SU-DHL-6 (cell line): Measurements from ENCODE around the gene ZDHHC1.

Experiments
- H2AFZ ChIP-seq: fragments of 200-600 bp; sonication (generic); 2 replicates; pipeline ENCODE4 v1.6.1; 2014; ENCODE audit warnings: low read depth, mild to moderate bottlenecking, moderate library complexity, mixed read lengths, antibody characterized with exemption, low read length; ENCODE audit not compliant: severe bottlenecking
- H3F3A ChIP-seq: fragments of 200-600 bp; shearing (Covaris generic); 2 replicates; pipeline ENCODE4 v1.6.0; 2016; ENCODE audit warnings: antibody characterized with exemption, mild to moderate bottlenecking; ENCODE audit not compliant: insufficient read depth
- H3K27ac ChIP-seq: fragments of 200-600 bp; sonication (generic); 2 replicates; pipeline ENCODE4 v1.5.1; 2016; ENCODE audit warnings: low read depth, mild to moderate bottlenecking, low read length, moderate library complexity, mixed read lengths
- H3K27me3 ChIP-seq: fragments of 200-600 bp; sonication (generic), shearing (Covaris generic); 2 replicates; pipeline ENCODE4 v1.6.0; 2014; ENCODE audit warnings: mild to moderate bottlenecking, low read length
- H3K36me3 ChIP-seq: fragments of 200-600 bp; sonication (generic); 2 replicates; pipeline ENCODE4 v1.6.1; 2014; ENCODE audit warnings: mild to moderate bottlenecking, low read length, mixed read lengths
- H3K4me2 ChIP-seq: fragments of 300-600, 200-600 bp; shearing (Covaris generic), sonication (generic); 2 replicates; pipeline ENCODE4 v1.6.0; 2014; ENCODE audit warnings: low read length, low read depth, mild to moderate bottlenecking; ENCODE audit not compliant: poor library complexity, severe bottlenecking
- H3K4me3 ChIP-seq: fragments of 200-600 bp; sonication (generic); 2 replicates; pipeline ENCODE4 v1.5.1; 2014; ENCODE audit warnings: antibody characterized with exemption, low read length, mild to moderate bottlenecking, mixed read lengths; ENCODE audit not compliant: insufficient read depth, poor library complexity, severe bottlenecking
- H3K79me2 ChIP-seq: fragments of 200-600 bp; sonication (generic); 2 replicates; pipeline ENCODE4 v1.6.1; 2014; ENCODE audit warnings: mild to moderate bottlenecking, low read length, moderate library complexity; ENCODE audit not compliant: insufficient read depth
- H3K9ac ChIP-seq: fragments of 200-600 bp; sonication (generic); 2 replicates; pipeline ENCODE4 v1.7.0; 2014; ENCODE audit warnings: mild to moderate bottlenecking, low read length
- H3K9me2 ChIP-seq: fragments of 200-600 bp; sonication (generic); replicated peaks from 2 replicates; pipeline ENCODE4 v1.6.1; 2014; ENCODE audit warnings: low read length; ENCODE audit not compliant: insufficient read depth
- H3K9me3 ChIP-seq: fragments of 200-600 bp; sonication (generic); 2 replicates; pipeline ENCODE4 v1.6.1; 2014; ENCODE audit warnings: low read length, mixed read lengths; ENCODE audit not compliant: insufficient read depth
- H4K20me1 ChIP-seq: fragments of 200-600 bp; sonication (generic); 2 replicates; pipeline ENCODE4 v1.6.1; 2014; ENCODE audit warnings: low read depth, mild to moderate bottlenecking, antibody characterized with exemption, low read length, moderate library complexity, mixed read lengths
- EZH2phosphoT487 ChIP-seq: fragments of 200-600 bp; sonication (generic), shearing (Covaris generic); conservative IDR thresholded peaks from 2 replicates; pipeline ENCODE4 v1.6.1; 2018; ENCODE audit warnings: mild to moderate bottlenecking, antibody characterized with exemption, low read length, moderate library complexity, mixed read lengths
- TF ChIP-seq, protein P1 (sequence below): fragments of 200-600 bp; sonication (generic); IDR thresholded peaks from one replicate; pipeline ENCODE4 v1.5.1; 2017; ENCODE audit warnings: antibody characterized with exemption, mild to moderate bottlenecking, low read length, moderate library complexity; ENCODE audit not compliant: insufficient read depth, poor library complexity, severe bottlenecking

ZDHHC1 gene

DNA sequence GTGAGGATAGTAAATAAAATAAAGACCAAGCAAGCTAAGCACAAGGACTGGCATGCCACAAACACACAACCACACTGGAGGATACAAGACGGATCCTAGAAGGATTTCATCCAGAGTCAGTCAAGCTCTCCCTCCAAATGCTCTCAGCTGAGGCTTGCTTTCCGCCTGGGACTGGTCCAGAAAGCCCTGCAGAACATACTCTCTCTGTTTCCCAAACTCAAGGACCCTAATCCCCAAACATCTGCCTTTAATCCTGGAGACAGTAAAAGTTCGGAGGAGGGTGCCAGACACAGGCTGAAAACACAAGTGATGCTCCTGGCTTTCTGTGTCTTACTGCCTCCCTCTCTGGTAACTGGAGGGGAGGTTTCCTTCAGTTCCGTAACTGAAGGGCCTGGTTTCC is 9.3 kb upstream of the ZDHHC1 start:
- no peak overlapping the region for H3K27ac ChIP-seq

DNA sequence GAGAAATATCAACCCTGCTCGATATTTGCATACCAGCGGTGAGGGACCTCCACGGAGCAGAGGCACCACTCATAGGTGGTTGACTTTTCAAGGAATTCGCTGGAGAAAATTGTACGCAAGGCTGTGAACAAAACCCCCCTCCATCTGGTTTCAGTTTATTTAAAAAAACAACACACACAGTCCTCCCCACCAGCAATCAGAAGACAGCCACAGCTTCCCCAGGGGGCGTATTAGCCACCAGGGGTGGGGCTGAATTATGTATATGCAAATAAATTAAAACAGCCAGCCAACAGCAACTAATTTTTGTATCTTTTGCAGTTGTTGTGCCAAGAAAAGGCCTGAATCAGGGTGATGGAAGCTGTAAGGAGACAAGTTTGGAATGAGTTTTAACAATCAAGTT is 8.8 kb upstream of the ZDHHC1 start:
- Histone ChIP-seq H4K20me1 (no peaks in the 10 kb centered on the region), H3K27me3 (no peaks in the 10 kb centered on the region), H3K79me2 (no peaks in the 10 kb centered on the region), H3K9ac (no peak overlapping the region), H3K4me3 (no peak overlapping the region), H3K36me3 (no peaks in the 10 kb centered on the region), H3K9me3 (no peaks in the 10 kb centered on the region), H3K9me2 (no peaks in the 10 kb centered on the region), H3K4me2 (peak overlapping the region; percentile 13), H3F3A (no peaks in the 10 kb centered on the region), H2AFZ (no peak overlapping the region), H3K27ac (no peak overlapping the region)
- TF ChIP-seq EZH2phosphoT487 = no peak
- TF ChIP-seq, protein P1, sequence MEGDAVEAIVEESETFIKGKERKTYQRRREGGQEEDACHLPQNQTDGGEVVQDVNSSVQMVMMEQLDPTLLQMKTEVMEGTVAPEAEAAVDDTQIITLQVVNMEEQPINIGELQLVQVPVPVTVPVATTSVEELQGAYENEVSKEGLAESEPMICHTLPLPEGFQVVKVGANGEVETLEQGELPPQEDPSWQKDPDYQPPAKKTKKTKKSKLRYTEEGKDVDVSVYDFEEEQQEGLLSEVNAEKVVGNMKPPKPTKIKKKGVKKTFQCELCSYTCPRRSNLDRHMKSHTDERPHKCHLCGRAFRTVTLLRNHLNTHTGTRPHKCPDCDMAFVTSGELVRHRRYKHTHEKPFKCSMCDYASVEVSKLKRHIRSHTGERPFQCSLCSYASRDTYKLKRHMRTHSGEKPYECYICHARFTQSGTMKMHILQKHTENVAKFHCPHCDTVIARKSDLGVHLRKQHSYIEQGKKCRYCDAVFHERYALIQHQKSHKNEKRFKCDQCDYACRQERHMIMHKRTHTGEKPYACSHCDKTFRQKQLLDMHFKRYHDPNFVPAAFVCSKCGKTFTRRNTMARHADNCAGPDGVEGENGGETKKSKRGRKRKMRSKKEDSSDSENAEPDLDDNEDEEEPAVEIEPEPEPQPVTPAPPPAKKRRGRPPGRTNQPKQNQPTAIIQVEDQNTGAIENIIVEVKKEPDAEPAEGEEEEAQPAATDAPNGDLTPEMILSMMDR = no peak

More for the DNA sequence above, 9.3 kb upstream of the ZDHHC1 start:
- Histone ChIP-seq H4K20me1 (no peaks in the 10 kb centered on the region), H3K36me3 (no peaks in the 10 kb centered on the region), H3K27me3 (no peaks in the 10 kb centered on the region), H3K9ac (no peak overlapping the region), H3F3A (no peaks in the 10 kb centered on the region), H3K9me3 (no peaks in the 10 kb centered on the region), H3K79me2 (no peaks in the 10 kb centered on the region), H3K4me3 (no peak overlapping the region), H2AFZ (no peak overlapping the region), H3K9me2 (no peaks in the 10 kb centered on the region), H3K4me2 (no peak overlapping the region)
- no peak for TF ChIP-seq EZH2phosphoT487
- TF ChIP-seq, protein P1 = no peak

DNA sequence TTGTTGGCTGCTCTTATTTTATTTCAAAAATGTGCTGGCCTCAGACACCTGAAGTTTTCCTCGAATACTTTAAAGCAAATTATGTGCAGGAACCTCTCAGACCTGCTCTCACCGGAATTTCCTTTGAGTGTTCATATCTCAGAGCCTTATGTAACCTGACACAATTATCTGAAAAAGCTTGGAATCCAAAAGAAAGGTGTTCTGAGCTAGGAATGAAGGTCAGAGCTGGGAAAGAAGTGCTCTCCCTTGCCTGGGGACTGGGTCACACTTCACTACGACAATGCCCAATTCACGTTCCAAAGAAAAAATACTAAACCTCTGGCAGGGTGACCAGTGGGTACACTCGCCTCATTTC is 8.0 kb upstream of the ZDHHC1 start:
- Histone ChIP-seq H3K27me3 (no peaks in the 10 kb centered on the region), H3K79me2 (no peaks in the 10 kb centered on the region), H3F3A (no peaks in the 10 kb centered on the region), H3K9me3 (no peaks in the 10 kb centered on the region), H3K36me3 (no peaks in the 10 kb centered on the region), H3K4me2 (no peak overlapping the region), H3K9me2 (no peaks in the 10 kb centered on the region), H3K4me3 (no peak overlapping the region), H3K9ac (no peak overlapping the region), H3K27ac (no peak overlapping the region), H2AFZ (no peak overlapping the region), H4K20me1 (no peaks in the 10 kb centered on the region)
- TF ChIP-seq EZH2phosphoT487 = no peak
- TF ChIP-seq, protein P1 = no peak
